ENCODE results near the gene RHBDF2.

The RHBDF2 gene

GRCh38 chr17:76501018-76501826 is at the start of gene RHBDF2:
RHBDF2 (minus strand) TSS chr17:76501423; CDS start chr17:76481524, 19,899 bp downstream.
- DNase-seq (ENCODE audit: low read depth, low spot score), result peak; percentile 92

GRCh38 chr17:76549539-76549938 is 48.3 kb upstream of the RHBDF2 start:
- no peak for DNase-seq (ENCODE audit: low read depth, low spot score)

GRCh38 chr17:76549215-76549518 is 47.9 kb upstream of the RHBDF2 start:
- DNase-seq (ENCODE audit: low read depth, low spot score), result no peak

- no peak for DNase-seq (ENCODE audit: low read depth, low spot score)
Measured at GRCh38 chr17:76548378-76549214, 47.4 kb upstream of the RHBDF2 start.

- no peak for DNase-seq (ENCODE audit: low read depth, low spot score)
Measured at GRCh38 chr17:76547642-76548202, 46.5 kb upstream of the RHBDF2 start.

- DNase-seq (ENCODE audit: low read depth, low spot score), result peak; percentile 75
Measured at GRCh38 chr17:76547183-76547641, 46.0 kb upstream of the RHBDF2 start.

- peak; percentile 79 for DNase-seq (ENCODE audit: low read depth, low spot score)
Measured at GRCh38 chr17:76546556-76547182, 45.4 kb upstream of the RHBDF2 start.

- peak; percentile 47 for DNase-seq (ENCODE audit: low read depth, low spot score)
Measured at GRCh38 chr17:76545918-76546555, 44.8 kb upstream of the RHBDF2 start.

- no peak for DNase-seq (ENCODE audit: low read depth, low spot score)
Measured at GRCh38 chr17:76544546-76545365, 43.5 kb upstream of the RHBDF2 start.

- DNase-seq (ENCODE audit: low read depth, low spot score), result peak; percentile 41
Measured at GRCh38 chr17:76543826-76544545, 42.8 kb upstream of the RHBDF2 start.

GRCh38 chr17:76543482-76543825 is 42.2 kb upstream of the RHBDF2 start:
- DNase-seq (ENCODE audit: low read depth, low spot score), result no peak

- DNase-seq (ENCODE audit: low read depth, low spot score), result no peak
Measured at GRCh38 chr17:76542984-76543383, 41.8 kb upstream of the RHBDF2 start.

- no peak for DNase-seq (ENCODE audit: low read depth, low spot score)
Measured at GRCh38 chr17:76542566-76542971, 41.3 kb upstream of the RHBDF2 start.

- DNase-seq (ENCODE audit: low read depth, low spot score), result no peak
Measured at GRCh38 chr17:76541739-76542454, 40.7 kb upstream of the RHBDF2 start.

- DNase-seq (ENCODE audit: low read depth, low spot score), result peak; percentile 98
Measured at GRCh38 chr17:76540381-76541300, 39.4 kb upstream of the RHBDF2 start.

GRCh38 chr17:76539631-76540271 is 38.5 kb upstream of the RHBDF2 start, which contains the start of gene PRCD:
PRCD (plus strand) TSS chr17:76540044; CDS start chr17:76540142, 98 bp downstream.
- DNase-seq (ENCODE audit: low read depth, low spot score), result no peak

GRCh38 chr17:76538941-76539570 is 37.8 kb upstream of the RHBDF2 start:
- DNase-seq (ENCODE audit: low read depth, low spot score), result no peak

Data from astrocyte of the hippocampus (primary cell).